Smooth muscle cell of the brain vasculature (primary cell): Measurements from ENCODE around the gene MAGEB16.

Experiments
- DNase-seq: peaks from one replicate; pipeline ENCODE4 v3.0.0-alpha.2; 2012; ENCODE audit warnings: low read depth, low spot score

The MAGEB16 gene

DNA sequence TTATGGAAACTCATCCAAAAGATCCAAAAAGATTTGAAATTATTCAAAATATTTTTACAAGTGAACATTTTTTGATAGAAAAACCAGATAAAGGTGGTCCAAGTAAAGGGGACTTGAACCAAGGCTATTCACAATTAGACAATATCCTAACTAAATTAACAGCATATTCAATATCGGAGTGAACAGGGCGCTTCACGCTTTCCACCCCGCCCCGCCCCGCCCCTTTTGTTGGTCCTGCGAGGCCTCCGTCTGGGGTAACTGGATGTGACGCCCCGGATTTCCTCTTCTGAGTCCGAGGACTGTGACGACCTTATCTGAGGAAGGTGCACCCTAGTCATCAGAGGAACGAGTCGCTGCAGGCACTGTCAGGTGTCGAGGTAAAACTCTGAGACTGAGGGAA, at the start of gene MAGEB16:
Gene MAGEB16 (plus strand): TSS at position 301 of the 400 bp plus-strand sequence. CDS start 3,855 bp downstream, outside the sequence.
- no peak for DNase-seq

DNA sequence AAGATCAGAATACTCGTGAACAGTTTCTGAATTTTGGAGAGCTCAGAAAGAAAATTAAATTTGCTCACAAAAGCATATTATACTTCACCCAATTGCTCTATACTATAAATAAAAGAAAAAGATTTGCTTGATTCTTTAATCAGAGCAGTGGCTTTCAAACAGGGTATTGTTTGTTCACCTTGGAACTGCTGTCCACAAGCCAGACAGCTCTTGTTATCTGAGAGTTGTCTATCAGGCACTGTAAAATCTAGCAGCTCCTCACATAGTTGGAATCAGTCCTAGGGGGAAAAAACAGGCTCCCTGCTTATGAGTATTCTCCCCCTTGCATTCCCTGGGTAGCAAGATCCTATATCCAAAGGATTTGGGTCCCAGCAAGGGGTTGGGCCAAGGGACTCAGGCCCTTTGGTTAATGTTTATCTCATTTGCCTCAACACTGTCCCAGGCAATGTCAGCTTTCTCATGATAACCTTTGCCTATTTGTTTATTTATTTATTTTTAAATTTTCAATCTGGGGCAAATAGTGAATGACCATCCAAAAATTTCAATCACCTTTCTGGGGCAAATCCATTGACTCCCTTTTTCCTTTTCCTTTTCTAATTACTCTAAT, 24.1 kb upstream of the MAGEB16 start:
- DNase-seq: no peak

DNA sequence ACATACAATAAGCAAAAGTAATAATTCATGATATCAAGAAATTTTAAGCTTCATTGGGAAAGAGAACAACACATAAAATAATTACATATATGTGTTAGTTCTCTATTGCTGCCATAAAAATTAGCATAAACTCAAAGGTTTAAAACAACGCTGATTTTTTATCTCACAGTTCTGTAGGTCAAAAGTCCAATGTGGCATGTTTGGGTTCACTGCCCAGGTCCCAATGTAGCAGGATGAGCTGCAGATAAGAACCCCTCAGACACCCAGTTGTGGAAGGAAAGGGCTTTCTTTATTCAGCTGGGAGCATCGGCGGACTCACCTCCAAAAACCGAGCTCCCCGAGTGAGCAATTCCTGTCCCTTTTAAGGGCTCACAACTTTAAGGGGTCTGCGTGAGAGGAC, 13.1 kb upstream of the MAGEB16 start:
- no peak for DNase-seq

DNA sequence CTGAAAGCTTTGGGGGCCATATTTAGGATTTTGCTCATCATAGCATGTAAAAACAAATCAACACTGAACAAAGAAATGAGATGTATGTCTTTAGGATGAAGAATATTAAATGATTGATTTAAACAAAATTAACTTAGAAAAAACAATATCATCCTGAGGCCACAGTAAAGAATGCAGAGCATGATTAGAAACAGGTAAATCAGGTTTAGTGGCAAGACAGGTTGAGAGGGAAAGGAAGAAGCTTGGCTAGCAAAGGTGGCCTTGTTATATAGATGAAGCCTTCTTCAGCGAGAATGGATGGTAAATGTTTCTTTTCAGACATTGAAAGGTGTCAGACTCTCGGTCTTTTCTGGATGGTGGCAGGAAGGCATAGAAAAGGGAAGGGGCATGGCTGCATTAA, 11.9 kb upstream of the MAGEB16 start:
- DNase-seq: no peak

DNA sequence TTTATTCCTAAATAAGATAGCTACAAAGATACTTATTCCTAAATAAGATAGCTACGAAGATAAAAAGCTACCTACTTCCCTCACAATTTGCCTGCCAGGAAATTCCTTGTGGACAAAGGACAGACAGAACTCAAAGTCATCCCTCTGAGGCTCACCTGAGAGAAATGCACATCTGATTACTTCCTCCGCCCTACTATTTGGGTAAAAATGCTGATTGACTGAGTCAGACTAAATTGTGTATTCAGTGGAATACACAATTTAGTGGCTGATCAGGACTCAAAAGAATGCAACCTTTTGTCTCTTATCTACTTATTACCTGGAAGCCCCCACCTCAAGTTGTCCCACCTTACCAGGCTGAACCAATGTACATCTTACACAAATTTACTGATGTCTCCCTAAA, 10.3 kb upstream of the MAGEB16 start:
- DNase-seq: no peak

DNA sequence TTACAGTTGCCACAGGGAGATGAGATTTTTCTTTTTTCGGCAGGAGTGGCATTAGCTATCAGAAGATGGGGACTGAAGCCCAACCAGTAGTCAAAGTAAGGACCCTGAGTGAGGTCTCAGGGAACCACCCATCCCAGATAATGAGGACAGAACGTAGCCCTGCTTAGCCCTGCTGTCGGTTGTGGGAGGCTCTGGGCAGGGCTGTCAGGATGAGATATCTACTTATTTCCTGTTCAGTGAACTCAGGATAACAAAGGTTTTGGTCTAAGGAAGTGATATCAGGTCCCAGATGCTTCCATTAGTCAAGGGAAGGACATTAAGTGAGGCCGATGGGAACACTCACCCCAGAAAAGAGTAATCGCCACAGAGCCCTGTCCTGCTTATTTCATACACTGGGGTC, 2.3 kb downstream of the MAGEB16 start:
- DNase-seq: no peak

DNA sequence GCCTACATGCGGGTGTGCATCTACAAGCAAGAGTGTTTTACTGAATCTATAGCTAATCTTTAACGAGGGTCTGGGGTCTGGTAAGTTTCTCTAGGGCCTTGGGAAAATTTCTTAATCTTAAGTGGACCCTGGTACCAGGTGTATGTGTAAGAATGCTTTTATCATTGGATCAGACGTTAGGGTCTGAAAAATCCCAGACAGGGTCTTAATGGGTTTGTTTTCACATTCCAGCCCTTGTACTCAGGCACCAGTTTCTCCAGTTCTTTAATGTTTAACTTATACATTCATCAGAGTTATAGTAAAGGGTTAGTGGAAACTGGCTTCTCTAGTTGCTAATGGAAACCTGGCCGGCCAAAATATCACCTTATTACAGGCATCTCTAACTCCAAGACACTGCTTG, 11.6 kb downstream of the MAGEB16 start:
- DNase-seq: no peak

DNA sequence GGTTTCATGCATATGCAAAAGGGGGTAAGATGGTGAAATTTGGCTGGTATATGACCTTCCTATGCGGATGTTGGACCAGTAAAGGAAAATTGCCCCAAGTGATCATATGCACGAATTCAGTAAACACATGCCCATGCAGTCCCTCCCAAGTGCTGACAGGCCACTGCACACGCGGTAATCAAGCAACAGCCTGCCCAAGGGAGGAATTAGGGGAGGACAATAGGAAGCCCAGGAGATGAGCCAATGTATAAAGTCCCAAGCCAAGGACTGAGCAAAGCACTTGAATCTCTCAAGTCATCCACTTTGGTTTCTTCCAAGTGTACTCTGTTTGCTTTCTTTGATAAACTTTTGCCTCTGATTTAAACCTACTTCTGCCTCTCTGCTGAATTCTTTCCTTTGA, 21.1 kb downstream of the MAGEB16 start:
- DNase-seq: no peak

DNA sequence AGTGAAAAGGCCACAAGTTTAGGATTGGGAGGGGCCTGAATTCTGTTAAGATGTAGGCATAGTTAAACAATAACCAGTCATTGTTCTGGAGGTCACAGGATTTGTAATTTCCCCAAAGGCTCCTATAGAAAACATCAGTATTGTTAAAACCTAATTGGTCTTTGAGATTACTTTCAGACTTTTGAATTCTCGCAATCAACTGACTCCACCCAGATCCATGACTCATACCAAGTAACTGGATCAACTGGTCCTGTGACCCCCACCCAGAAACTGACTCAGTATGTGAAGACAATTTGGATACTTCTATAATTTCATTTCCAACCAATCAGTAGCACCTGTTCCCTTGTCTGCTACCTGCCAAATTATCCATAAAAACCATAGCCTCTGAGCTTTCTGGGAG, 28.4 kb downstream of the MAGEB16 start:
- DNase-seq: no peak

DNA sequence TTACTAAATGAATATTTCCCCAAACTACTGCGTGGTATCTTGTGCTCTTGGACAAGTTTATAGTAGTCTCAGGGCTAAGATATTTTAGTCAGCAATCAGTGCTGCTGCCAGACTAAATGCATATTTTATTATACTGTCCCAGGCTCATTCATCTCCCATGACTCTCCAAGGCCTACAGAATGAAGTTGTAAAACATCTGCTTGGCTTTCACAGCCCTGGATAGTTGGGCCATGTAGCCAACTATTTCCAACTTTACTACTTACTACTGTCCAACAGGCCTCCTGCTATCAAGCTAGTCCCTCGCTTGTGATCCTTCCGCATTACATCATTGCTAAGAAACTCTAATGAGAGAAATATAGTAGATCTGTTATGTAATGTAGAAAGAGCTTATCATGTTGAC, 31.4 kb downstream of the MAGEB16 start:
- DNase-seq: no peak

DNA sequence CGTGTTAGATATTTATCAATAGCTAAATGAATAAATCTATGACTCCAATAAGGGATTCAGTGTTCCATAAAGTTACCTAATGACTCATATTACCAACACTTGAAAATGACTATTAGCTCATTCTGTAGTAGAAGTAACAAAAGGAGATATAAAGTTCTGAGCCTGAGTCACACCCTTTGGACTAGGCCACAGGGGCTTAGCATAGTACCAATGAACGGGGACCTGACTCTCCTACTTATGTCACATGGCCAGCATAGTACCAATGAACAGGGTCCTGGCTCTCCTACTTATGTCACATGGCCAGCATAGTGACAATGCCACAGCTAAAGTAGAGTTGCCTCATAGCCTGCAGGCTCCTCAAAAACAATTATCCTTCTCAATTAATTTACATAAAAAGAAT, 43.7 kb downstream of the MAGEB16 start:
- DNase-seq: no peak

DNA sequence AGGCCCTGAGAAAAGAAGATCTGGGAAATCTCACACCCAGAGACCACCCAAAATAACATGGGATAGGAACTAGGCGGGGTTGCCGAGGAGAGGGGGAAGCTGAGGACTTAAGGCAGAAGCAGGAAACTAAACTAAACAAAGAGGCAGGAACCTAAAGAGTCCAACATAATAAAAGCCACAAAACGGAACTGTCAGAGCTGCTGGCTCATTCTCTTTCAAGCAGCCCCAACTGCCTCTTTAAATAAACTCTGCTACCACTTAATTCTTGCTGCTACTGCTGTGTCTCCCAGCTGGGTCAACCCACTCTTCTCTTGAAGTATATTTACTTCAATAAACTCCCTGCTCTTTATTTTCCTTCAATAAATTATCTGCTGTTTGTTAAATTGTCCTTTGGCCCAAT, 44.5 kb downstream of the MAGEB16 start:
- DNase-seq: no peak

DNA sequence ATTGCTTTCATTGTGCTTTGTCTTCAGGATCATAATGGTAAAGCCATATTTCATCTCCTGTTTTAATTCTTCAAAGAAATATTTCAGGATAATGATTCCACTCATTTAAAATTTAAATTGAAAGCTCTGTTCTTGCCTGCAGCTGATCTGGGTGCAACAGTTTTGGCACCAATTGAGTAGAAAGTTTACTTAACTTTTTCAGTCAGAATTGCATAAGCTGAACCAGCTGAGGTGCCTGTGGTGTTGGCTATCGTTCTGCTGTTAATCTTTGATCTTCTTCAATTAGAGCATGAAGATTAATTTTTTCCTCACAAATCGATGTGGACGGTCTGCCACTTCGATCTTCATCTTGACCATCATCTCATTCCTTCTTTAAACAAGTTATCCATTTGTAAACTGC, 49.6 kb downstream of the MAGEB16 start:
- no peak for DNase-seq
